ENCODE measurements around the gene RXRA. TPM values are rescaled to one million over a fixed set of nuclear protein-coding genes. Genes with fewer than 3 reads are reported as not detected.

Gene RXRA
- polyA plus RNA-seq, 3 donors, result 15.8 to 91.0 (median 23.2) TPM

DNA sequence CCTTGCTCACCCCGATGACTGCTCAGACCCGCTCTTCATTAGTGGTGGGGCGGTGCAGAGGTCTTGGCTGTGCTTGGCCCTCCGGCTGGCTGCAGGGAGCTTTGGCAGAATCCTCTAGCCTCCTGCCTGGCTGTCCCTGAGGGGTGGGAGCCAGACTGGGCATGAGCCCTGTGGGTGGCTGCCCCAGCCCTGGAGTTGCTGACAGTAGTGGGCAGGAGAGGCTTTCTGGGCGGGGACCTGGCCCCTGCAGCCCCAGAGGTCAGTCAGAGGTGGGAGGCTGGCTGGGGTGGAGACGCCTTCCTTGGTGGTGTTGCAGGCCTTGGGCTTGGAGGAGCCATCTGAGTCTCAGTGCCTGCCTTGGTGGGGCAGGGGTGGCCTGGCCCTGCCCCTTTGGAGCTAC is 146.0 kb downstream of the RXRA start:
- no peak overlapping the region for H3K4me2 ChIP-seq (replicated peaks; ENCODE audit: extremely low read depth, low read length, poor library complexity, severe bottlenecking)
- peaks cover 27 to 31% of the 10 kb centered on the region in 2 donors for H3K9me3 ChIP-seq (replicated peaks in 1 of 2; ENCODE audit: control insufficient read depth in 1 of 2, insufficient read depth in 1 of 2, low read length in 2 of 2)
- peaks cover 2 to 15% (median 5%) of the 10 kb centered on the region in 3 donors for H3K27me3 Mint-ChIP-seq (ENCODE audit: low read depth in 3 of 3)
- H3K4me1 ChIP-seq (ENCODE audit: control insufficient read depth in 1 of 2, insufficient read depth in 2 of 2, low read length in 2 of 2), result no peaks in the 10 kb centered on the region
- H3K27ac Mint-ChIP-seq, result no peak overlapping the region
- H4K20me1 ChIP-seq (ENCODE audit: insufficient read depth, low read length), result no peaks in the 10 kb centered on the region
- no peak overlapping the region for H3K9ac ChIP-seq (ENCODE audit: insufficient read depth, low read length, poor library complexity, severe bottlenecking)
- 93% methylated on average over 4 of the region's 6 CpGs for WGBS (ENCODE audit: insufficient coverage)
- H3K27ac ChIP-seq (ENCODE audit: low read depth in 1 of 2, low read length in 2 of 2), result no peak overlapping the region
- no peaks in the 10 kb centered on the region for H3K36me3 Mint-ChIP-seq
- TF ChIP-seq, protein P1, sequence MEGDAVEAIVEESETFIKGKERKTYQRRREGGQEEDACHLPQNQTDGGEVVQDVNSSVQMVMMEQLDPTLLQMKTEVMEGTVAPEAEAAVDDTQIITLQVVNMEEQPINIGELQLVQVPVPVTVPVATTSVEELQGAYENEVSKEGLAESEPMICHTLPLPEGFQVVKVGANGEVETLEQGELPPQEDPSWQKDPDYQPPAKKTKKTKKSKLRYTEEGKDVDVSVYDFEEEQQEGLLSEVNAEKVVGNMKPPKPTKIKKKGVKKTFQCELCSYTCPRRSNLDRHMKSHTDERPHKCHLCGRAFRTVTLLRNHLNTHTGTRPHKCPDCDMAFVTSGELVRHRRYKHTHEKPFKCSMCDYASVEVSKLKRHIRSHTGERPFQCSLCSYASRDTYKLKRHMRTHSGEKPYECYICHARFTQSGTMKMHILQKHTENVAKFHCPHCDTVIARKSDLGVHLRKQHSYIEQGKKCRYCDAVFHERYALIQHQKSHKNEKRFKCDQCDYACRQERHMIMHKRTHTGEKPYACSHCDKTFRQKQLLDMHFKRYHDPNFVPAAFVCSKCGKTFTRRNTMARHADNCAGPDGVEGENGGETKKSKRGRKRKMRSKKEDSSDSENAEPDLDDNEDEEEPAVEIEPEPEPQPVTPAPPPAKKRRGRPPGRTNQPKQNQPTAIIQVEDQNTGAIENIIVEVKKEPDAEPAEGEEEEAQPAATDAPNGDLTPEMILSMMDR (IDR thresholded peaks at IDR 0.05), result no peak
- no peaks in the 10 kb centered on the region for H3K36me3 ChIP-seq (replicated peaks in 1 of 2; ENCODE audit: control insufficient read depth in 1 of 2, insufficient read depth in 2 of 2, low read length in 2 of 2)
- intact Hi-C loops (cut with micrococcal nuclease), result loop anchor here in 1 of 2 donors (10.0 kb wide), 1 partner anchor 453 kb away; no protein-coding TSS in a partner anchor
- H3K4me3 Mint-ChIP-seq, result no peak overlapping the region
- H3K27me3 ChIP-seq (ENCODE audit: control insufficient read depth in 2 of 2, insufficient read depth in 2 of 2, low read length in 2 of 2), result no peaks in the 10 kb centered on the region
- no peak for DNase-seq
- no peak overlapping the region for H2AFZ ChIP-seq (ENCODE audit: insufficient read depth, low read depth, low read length, poor library complexity, severe bottlenecking)
- no peaks in the 10 kb centered on the region for H3K79me2 ChIP-seq (ENCODE audit: insufficient read depth, low read length)
- H3K9me3 Mint-ChIP-seq, result peaks cover 15 to 35% (median 25%) of the 10 kb centered on the region in 7 donors
- H3K4me1 Mint-ChIP-seq, result no peaks in the 10 kb centered on the region
- H3K4me3 ChIP-seq (replicated peaks in 1 of 3; ENCODE audit: low read depth in 2 of 3, low read length in 3 of 3), result no peak overlapping the region

DNA sequence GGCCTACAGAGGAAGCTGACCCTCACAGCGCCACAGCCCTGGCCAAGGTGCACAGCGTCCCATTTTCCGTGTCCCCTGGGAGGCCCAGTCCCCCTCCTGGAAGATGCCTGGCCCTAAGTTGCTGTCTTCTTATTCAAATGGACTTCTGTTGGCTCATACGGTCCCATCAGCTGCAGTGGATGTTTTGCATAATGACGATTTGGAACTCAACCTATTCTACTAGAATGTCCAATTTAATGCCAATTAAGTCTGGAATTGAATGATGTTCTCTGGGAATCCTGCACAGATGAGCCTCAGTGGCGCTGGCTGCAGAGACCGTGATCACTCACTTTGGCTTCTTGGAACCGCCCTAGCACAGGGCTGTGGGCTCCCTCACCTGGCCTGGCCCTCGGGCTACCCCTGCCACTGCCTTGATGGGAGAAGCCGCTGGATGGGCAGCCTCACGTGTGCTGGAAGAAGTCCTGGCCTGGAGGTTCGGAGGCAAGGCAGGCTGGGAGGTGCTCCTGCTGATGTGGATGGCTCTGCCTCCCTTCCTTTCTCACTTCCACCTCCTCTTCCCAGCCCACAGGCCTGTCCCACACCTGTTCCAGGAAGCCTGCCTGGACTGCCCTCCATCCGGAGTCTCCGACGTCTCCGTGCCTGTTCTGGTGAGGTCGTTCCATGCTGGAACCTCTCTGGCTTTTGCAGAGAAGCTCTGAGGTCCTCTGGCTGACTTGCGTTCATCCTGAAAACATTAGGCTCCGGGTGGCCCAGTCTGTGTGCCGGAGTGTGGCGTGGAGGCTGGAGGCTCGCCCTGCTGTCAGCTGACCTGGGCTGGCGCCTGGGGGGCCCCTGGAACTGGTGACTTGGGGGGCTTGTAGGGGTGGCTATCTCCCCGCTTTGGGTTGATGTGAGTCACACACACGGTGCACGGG is 147.1 kb downstream of the RXRA start:
- Histone ChIP-seq H4K20me1 (ENCODE audit: insufficient read depth, low read length) (no peaks in the 10 kb centered on the region), H3K4me1 (ENCODE audit: control insufficient read depth in 1 of 2, insufficient read depth in 2 of 2, low read length in 2 of 2) (no peaks in the 10 kb centered on the region), H3K79me2 (ENCODE audit: insufficient read depth, low read length) (no peaks in the 10 kb centered on the region), H3K9me3 (replicated peaks in 1 of 2; ENCODE audit: control insufficient read depth in 1 of 2, insufficient read depth in 1 of 2, low read length in 2 of 2) (peaks cover 27 to 39% of the 10 kb centered on the region in 2 donors), H3K27ac (ENCODE audit: low read depth in 1 of 2, low read length in 2 of 2) (no peak overlapping the region), H3K36me3 (replicated peaks in 1 of 2; ENCODE audit: control insufficient read depth in 1 of 2, insufficient read depth in 2 of 2, low read length in 2 of 2) (no peaks in the 10 kb centered on the region), H3K9ac (ENCODE audit: insufficient read depth, low read length, poor library complexity, severe bottlenecking) (no peak overlapping the region), H3K4me2 (replicated peaks; ENCODE audit: extremely low read depth, low read length, poor library complexity, severe bottlenecking) (no peak overlapping the region), H3K4me3 (replicated peaks in 1 of 3; ENCODE audit: low read depth in 2 of 3, low read length in 3 of 3) (no peak overlapping the region), H3K27me3 (ENCODE audit: control insufficient read depth in 2 of 2, insufficient read depth in 2 of 2, low read length in 2 of 2) (no peaks in the 10 kb centered on the region), H2AFZ (ENCODE audit: insufficient read depth, low read depth, low read length, poor library complexity, severe bottlenecking) (no peak overlapping the region)
- TF ChIP-seq, protein P1 (IDR thresholded peaks at IDR 0.05), result no peak
- Mint-ChIP-seq H3K36me3 (no peaks in the 10 kb centered on the region), H3K4me3 (no peak overlapping the region), H3K4me1 (no peaks in the 10 kb centered on the region), H3K9me3 (peaks cover 22 to 46% (median 34%) of the 10 kb centered on the region in 7 donors), H3K27ac (no peak overlapping the region), H3K27me3 (ENCODE audit: low read depth in 3 of 3) (peaks cover 4 to 20% (median 5%) of the 10 kb centered on the region in 3 donors)
- DNase-seq, result no peak
- intact Hi-C loops (cut with micrococcal nuclease), result loop anchor here in 1 of 2 donors (10.0 kb wide), 1 partner anchor 451 kb away; no protein-coding TSS in a partner anchor
- 93% methylated on average over 24 of the region's 26 CpGs for WGBS (ENCODE audit: insufficient coverage)
